NB4 (cell line): ENCODE results near the gene MCAM.

Source experiments
- DNase-seq: peaks from one replicate; pipeline ENCODE4 v3.0.0; 2010; ENCODE audit warnings: low read depth
- H3K4me3 ChIP-seq: one replicate; pipeline ENCODE4 v1.5.1; 2011; ENCODE audit warnings: mild to moderate bottlenecking, low read depth, low read length, moderate library complexity
- MYC ChIP-seq: IDR thresholded peaks from 2 replicates; pipeline ENCODE4 v1.6.1; 2011; ENCODE audit warnings: low read depth, low read length
- POLR2A ChIP-seq: IDR thresholded peaks from 2 replicates; pipeline ENCODE4 v1.6.1; 2011; ENCODE audit warnings: mild to moderate bottlenecking; ENCODE audit not compliant: insufficient read length; ENCODE audit errors: extremely low read depth
- TF ChIP-seq, protein P1 (sequence below): IDR thresholded peaks from 2 replicates; pipeline ENCODE4 v1.6.1; 2011; ENCODE audit warnings: low read depth, low read length
- TF ChIP-seq, protein P2 (sequence below): IDR thresholded peaks from one replicate; pipeline ENCODE4 v1.5.1; 2012; ENCODE audit warnings: low read depth, low read length

Gene MCAM

DNA sequence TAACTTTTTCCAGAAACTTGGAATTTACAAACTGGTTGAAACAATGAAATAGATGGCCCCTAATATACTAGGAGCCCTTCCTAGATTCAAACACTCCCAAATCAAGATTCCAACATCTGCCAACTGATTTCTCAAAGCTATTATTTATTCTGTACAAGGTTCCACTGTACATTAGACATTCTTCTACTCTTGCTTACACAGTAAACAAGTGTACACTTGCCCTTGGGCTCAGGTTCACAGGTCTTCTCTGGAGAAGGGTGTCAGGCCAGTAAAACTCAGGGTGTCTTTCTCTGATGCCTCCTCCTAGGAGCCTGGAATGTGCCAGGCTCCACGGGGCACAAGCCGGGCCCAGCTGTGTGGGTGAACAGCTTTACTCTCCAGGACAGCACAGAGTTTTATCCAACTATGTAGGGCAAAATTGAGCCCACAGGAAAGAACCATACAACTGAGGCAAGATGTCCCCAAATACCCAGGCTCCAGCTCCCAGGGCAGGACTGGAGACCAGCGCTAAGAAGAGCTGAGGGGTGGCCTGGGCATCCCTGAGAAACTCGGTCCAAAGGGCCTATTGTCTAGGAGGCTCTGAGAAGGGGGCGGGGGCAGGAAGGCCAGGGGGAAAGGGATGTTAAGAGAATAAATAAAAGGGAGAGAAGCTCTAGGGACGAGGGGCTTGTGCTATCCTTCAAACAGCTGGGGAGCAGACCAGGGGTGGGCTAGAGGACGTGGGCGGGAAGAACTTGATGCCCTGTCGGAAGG is 38.3 kb upstream of the MCAM start:
- no peak overlapping the region for H3K4me3 ChIP-seq
- DNase-seq, result no peak
- TF ChIP-seq, protein P1, sequence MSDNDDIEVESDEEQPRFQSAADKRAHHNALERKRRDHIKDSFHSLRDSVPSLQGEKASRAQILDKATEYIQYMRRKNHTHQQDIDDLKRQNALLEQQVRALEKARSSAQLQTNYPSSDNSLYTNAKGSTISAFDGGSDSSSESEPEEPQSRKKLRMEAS, result no peak
- TF ChIP-seq, protein P2, sequence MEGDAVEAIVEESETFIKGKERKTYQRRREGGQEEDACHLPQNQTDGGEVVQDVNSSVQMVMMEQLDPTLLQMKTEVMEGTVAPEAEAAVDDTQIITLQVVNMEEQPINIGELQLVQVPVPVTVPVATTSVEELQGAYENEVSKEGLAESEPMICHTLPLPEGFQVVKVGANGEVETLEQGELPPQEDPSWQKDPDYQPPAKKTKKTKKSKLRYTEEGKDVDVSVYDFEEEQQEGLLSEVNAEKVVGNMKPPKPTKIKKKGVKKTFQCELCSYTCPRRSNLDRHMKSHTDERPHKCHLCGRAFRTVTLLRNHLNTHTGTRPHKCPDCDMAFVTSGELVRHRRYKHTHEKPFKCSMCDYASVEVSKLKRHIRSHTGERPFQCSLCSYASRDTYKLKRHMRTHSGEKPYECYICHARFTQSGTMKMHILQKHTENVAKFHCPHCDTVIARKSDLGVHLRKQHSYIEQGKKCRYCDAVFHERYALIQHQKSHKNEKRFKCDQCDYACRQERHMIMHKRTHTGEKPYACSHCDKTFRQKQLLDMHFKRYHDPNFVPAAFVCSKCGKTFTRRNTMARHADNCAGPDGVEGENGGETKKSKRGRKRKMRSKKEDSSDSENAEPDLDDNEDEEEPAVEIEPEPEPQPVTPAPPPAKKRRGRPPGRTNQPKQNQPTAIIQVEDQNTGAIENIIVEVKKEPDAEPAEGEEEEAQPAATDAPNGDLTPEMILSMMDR, result no peak
- TF ChIP-seq POLR2A (no peak), MYC (no peak)

DNA sequence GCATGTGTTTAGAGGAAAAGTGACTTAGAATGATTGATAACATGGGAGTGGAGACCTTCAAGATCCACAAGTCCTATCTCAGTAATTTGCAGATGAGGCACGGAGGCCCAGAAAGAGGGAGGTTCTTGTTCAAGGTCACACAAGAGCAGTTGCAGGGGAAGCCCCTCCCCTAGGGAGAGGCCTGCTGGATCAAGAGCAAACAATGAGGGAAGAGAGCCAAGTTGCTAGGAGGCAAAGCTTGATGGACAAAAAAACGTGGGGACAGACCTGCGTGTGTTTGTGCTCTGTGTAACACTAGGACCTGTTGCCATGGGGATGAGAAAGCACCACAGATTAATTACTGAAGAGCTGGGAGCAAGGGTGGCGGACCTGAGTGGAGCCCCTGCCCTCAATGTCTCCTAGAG is 35.9 kb upstream of the MCAM start:
- TF ChIP-seq POLR2A (no peak), MYC (no peak)
- TF ChIP-seq, protein P2, result no peak
- TF ChIP-seq, protein P1, result no peak
- H3K4me3 ChIP-seq, result no peak overlapping the region
- DNase-seq, result no peak

DNA sequence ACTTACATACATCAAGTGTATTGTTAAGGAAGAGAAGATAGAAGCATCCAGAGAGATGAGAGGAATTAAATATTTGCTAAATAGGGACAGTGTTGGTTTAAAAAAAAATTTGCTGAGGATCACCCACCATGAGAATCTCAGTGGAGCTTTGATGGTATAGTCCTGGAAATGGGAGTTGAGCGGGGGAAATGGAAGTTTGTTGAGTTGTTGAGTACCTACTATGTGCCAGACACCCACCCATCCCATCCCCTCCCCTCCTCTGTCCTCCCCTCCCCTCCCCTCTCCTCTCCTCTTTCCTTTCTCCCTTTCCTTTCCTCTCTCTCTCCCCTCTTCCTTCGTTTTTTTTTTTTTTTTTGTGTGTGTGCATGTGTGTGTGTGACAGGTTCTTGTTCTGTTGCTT is 34.3 kb upstream of the MCAM start:
- no peak for DNase-seq
- TF ChIP-seq, protein P2, result no peak
- no peak for TF ChIP-seq MYC
- TF ChIP-seq, protein P1, result no peak
- TF ChIP-seq POLR2A, result no peak
- H3K4me3 ChIP-seq, result no peak overlapping the region

DNA sequence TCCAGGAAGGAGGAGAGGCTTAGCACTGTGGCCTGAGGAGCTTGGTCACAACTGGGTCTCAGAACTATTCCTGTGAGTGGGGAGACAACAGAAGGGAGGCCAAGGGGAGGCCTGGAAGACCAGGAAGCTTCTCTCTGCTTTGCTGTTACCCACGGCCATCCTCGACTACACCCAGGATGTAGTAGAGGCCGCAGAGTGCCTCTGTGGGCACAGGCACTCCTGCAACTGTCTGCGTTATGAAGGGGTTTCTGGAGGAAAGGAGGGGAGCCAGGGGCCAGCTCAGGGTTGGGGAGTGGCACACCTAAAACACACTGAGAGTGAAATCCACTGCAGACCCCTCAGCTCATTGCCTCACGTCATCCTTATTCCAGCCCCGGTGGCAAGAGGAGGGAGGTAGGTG is 33.4 kb upstream of the MCAM start:
- no peak overlapping the region for H3K4me3 ChIP-seq
- DNase-seq, result no peak
- TF ChIP-seq, protein P2, result no peak
- no peak for TF ChIP-seq MYC
- TF ChIP-seq POLR2A, result no peak
- TF ChIP-seq, protein P1, result no peak

DNA sequence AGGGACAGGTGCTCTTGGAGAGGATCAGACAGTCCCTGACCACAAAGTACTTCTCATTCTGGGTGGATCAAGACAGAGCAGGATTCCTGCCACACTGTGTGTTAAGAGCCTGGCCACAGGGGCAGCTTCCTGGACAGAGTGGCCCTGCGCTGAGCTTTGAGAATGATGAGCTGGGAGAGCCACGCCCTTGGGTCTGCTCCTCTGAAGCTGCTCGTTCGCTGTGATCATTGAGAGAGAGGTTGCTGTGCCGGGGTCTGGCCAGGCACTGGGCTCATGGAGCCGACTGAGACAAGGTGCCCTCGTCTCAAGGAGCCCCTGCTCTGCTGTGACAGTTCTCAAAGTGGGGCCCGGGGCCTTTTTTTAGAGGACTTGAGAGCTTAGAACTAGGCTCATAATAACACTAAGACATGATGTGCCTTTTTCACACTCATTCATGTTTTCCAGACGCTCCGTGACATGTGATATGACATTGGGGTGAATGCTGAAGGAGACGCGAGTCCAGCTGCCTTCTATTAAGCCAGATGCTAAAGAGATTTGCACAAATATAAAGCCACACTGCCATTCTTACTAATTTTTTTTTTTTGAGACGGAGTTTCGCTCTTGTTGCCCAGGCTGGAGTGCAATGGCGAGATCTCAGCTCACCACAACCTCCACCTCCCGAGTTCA is 31.1 kb upstream of the MCAM start:
- TF ChIP-seq, protein P2, result no peak
- no peak for TF ChIP-seq MYC
- TF ChIP-seq, protein P1, result no peak
- no peak for TF ChIP-seq POLR2A
- H3K4me3 ChIP-seq, result no peak overlapping the region
- DNase-seq, result no peak
